ENCODE data around the gene SLX9. TPM values are rescaled to one million over a fixed set of nuclear protein-coding genes. Genes with fewer than 3 reads are reported as not detected.
"Not testable (repeated sequence)": the region's sequence is repeated elsewhere in the genome, so short reads cannot be mapped to it uniquely, and the experiment has no call there.

The SLX9 gene
- total RNA-seq, 4 donors from 2014 or later: 8.6 to 24.3 (median 10.5) TPM; not detected in 1

GRCh38 chr21:44927587-44928461, 12.0 kb upstream of the SLX9 start:
- Histone ChIP-seq H3K9me3 (no peaks in the 10 kb centered on the region), H3K27ac (no peak overlapping the region), H3K4me1 (peaks cover 0 to 17% of the 10 kb centered on the region in 2 donors), H3K27me3 (peaks cover 5 to 7% of the 10 kb centered on the region in 2 donors), H3K36me3 (no peaks in the 10 kb centered on the region), H3K4me3 (no peak overlapping the region)
- intact Hi-C loops (cut with DNase I; ENCODE audit: low total_unique reads): no loop called here
- TF ChIP-seq POLR2A (IDR thresholded peaks at IDR 0.05): no peak
- no peak for TF ChIP-seq CTCF (IDR thresholded peaks at IDR 0.05)
- no peak for DNase-seq

GRCh38 chr21:44928500-44929241, 11.2 kb upstream of the SLX9 start:
- H3K36me3 ChIP-seq; H3K9me3 ChIP-seq; DNase-seq; H3K4me3 ChIP-seq; intact Hi-C loops (cut with DNase I; ENCODE audit: low total_unique reads); H3K27ac ChIP-seq: not testable (repeated sequence)
- H3K4me1 ChIP-seq: peaks cover 0 to 19% of the 10 kb centered on the region in 2 donors
- H3K27me3 ChIP-seq: peaks cover 10 to 13% of the 10 kb centered on the region in 2 donors

GRCh38 chr21:44929242-44929798, 10.5 kb upstream of the SLX9 start:
- H3K27me3 ChIP-seq: peaks cover 10 to 16% of the 10 kb centered on the region in 2 donors
- no peak overlapping the region for H3K27ac ChIP-seq
- DNase-seq: no peak
- no peaks in the 10 kb centered on the region for H3K9me3 ChIP-seq
- intact Hi-C loops (cut with DNase I; ENCODE audit: low total_unique reads): no loop called here
- H3K4me1 ChIP-seq: peaks cover 0 to 19% of the 10 kb centered on the region in 2 donors
- TF ChIP-seq POLR2A (IDR thresholded peaks at IDR 0.05) (no peak), CTCF (IDR thresholded peaks at IDR 0.05) (no peak)
- H3K36me3 ChIP-seq: no peaks in the 10 kb centered on the region
- H3K4me3 ChIP-seq: no peak overlapping the region

GRCh38 chr21:44929799-44930542, 9.9 kb upstream of the SLX9 start:
- DNase-seq: no peak
- Histone ChIP-seq H3K4me3 (no peak overlapping the region), H3K36me3 (no peaks in the 10 kb centered on the region), H3K27ac (no peak overlapping the region), H3K9me3 (no peaks in the 10 kb centered on the region), H3K4me1 (peaks cover 0 to 19% of the 10 kb centered on the region in 2 donors), H3K27me3 (peaks cover 10 to 16% of the 10 kb centered on the region in 2 donors)
- no peak for TF ChIP-seq POLR2A (IDR thresholded peaks at IDR 0.05)
- no peak for TF ChIP-seq CTCF (IDR thresholded peaks at IDR 0.05)
- intact Hi-C loops (cut with DNase I; ENCODE audit: low total_unique reads): no loop called here

GRCh38 chr21:44930543-44930981, 9.3 kb upstream of the SLX9 start:
- Histone ChIP-seq H3K27me3 (peaks cover 10 to 16% of the 10 kb centered on the region in 2 donors), H3K36me3 (no peaks in the 10 kb centered on the region), H3K4me3 (no peak overlapping the region), H3K4me1 (peaks cover 0 to 19% of the 10 kb centered on the region in 2 donors), H3K9me3 (no peaks in the 10 kb centered on the region), H3K27ac (no peak overlapping the region)
- intact Hi-C loops (cut with DNase I; ENCODE audit: low total_unique reads): no loop called here
- DNase-seq: no peak
- TF ChIP-seq CTCF (IDR thresholded peaks at IDR 0.05) (no peak), POLR2A (IDR thresholded peaks at IDR 0.05) (no peak)

All from uterus (tissue), 4 donors.